Measurements from ENCODE around the gene ADGRL3. TPM values are rescaled to one million over a fixed set of nuclear protein-coding genes. Genes with fewer than 3 reads are reported as not detected.

Gene ADGRL3
- total and polyA plus RNA-seq, 4 donors = 0.07 to 1.7 (median 0.82) TPM

- Histone ChIP-seq H3K27ac (ENCODE audit: low read depth in 1 of 2, low read length in 2 of 2) (no peak overlapping the region), H3K9me3 (ENCODE audit: control insufficient read depth in 4 of 4, low read length in 3 of 4) (peaks cover 0 to 2% (median 0%) of the 10 kb centered on the region in 4 donors), H3K9ac (ENCODE audit: low read depth in 1 of 2, low read length in 2 of 2) (no peak overlapping the region), H3K4me3 (ENCODE audit: low read depth in 1 of 3, low read length in 3 of 3) (no peak overlapping the region), H3K27me3 (ENCODE audit: control insufficient read depth in 4 of 4, insufficient read depth in 4 of 4, low read length in 3 of 4) (no peaks in the 10 kb centered on the region), H3K4me1 (ENCODE audit: control insufficient read depth in 4 of 4, insufficient read depth in 4 of 4, low read length in 3 of 4) (no peaks in the 10 kb centered on the region), H3K36me3 (ENCODE audit: control insufficient read depth in 4 of 4, insufficient read depth in 3 of 4, low read depth in 1 of 4, low read length in 3 of 4) (no peaks in the 10 kb centered on the region)
- no peak for DNase-seq (ENCODE audit: low spot score)
- TF ChIP-seq FOXA1 (IDR thresholded peaks at IDR 0.05) (no peak), HNF4A (conservative IDR thresholded peaks at IDR 0.05) (no peak), MAX (IDR thresholded peaks at IDR 0.05) (no peak), RXRA (IDR thresholded peaks at IDR 0.05) (no peak), ZBTB33 (IDR thresholded peaks at IDR 0.05) (no peak), GABPA (IDR thresholded peaks at IDR 0.05 in 1 of 2, conservative IDR thresholded peaks at IDR 0.05 in 1 of 2) (no peak), HNF4G (IDR thresholded peaks at IDR 0.05) (no peak), NR2F2 (IDR thresholded peaks at IDR 0.05) (no peak), EGR1 (IDR thresholded peaks at IDR 0.05; ENCODE audit: low read depth in 2 of 2) (no peak), ATF3 (IDR thresholded peaks at IDR 0.05) (no peak), RAD21 (IDR thresholded peaks at IDR 0.05) (no peak)
These were observed 150.8 kb downstream of the ADGRL3 start for GRCh38 chr4:61350932-61351331.

- H3K27me3 ChIP-seq (ENCODE audit: control insufficient read depth in 4 of 4, insufficient read depth in 4 of 4, low read length in 3 of 4) = no peaks in the 10 kb centered on the region
- no peak overlapping the region for H3K4me3 ChIP-seq (ENCODE audit: low read depth in 1 of 3, low read length in 3 of 3)
- no peaks in the 10 kb centered on the region for H3K9me3 ChIP-seq (ENCODE audit: control insufficient read depth in 4 of 4, low read length in 3 of 4)
- TF ChIP-seq HNF4G (IDR thresholded peaks at IDR 0.05) (no peak), ZBTB33 (IDR thresholded peaks at IDR 0.05) (no peak), YY1 (IDR thresholded peaks at IDR 0.05) (no peak), NR2F2 (IDR thresholded peaks at IDR 0.05) (no peak), HNF4A (conservative IDR thresholded peaks at IDR 0.05) (no peak), ATF3 (IDR thresholded peaks at IDR 0.05) (no peak), FOXA1 (IDR thresholded peaks at IDR 0.05) (no peak), RAD21 (IDR thresholded peaks at IDR 0.05) (no peak), TAF1 (conservative IDR thresholded peaks at IDR 0.05) (no peak), CTCF (IDR thresholded peaks at IDR 0.05; ENCODE audit: low read depth, low read length, missing input control) (no peak)
- no peaks in the 10 kb centered on the region for H3K4me1 ChIP-seq (ENCODE audit: control insufficient read depth in 4 of 4, insufficient read depth in 4 of 4, low read length in 3 of 4)
- no peak overlapping the region for H3K9ac ChIP-seq (ENCODE audit: low read depth in 1 of 2, low read length in 2 of 2)
- no peak for DNase-seq (ENCODE audit: low spot score)
- H3K36me3 ChIP-seq (ENCODE audit: control insufficient read depth in 4 of 4, insufficient read depth in 3 of 4, low read depth in 1 of 4, low read length in 3 of 4) = no peaks in the 10 kb centered on the region
- H3K27ac ChIP-seq (ENCODE audit: low read depth in 1 of 2, low read length in 2 of 2) = no peak overlapping the region
- 80% methylated on average over 1 of the region's 1 CpG for WGBS
These were observed 156.6 kb downstream of the ADGRL3 start for GRCh38 chr4:61356696-61357095.

Measured in liver (tissue), 9 donors.